Neural cell (in vitro differentiated cells): ENCODE results near the gene CACNA1D.

Experiments used
- CTCF ChIP-seq: fragments of 450-650 bp; IDR thresholded peaks from 2 replicates; pipeline ENCODE4 v1.5.1; 2014; ENCODE audit warnings: antibody characterized with exemption, mild to moderate bottlenecking, moderate library complexity; ENCODE audit not compliant: poor library complexity, severe bottlenecking
- EP300 ChIP-seq: fragments of 450-650 bp; conservative IDR thresholded peaks from 2 replicates; pipeline ENCODE4 v1.6.1; 2014; ENCODE audit warnings: antibody characterized with exemption, mild to moderate bottlenecking, moderate library complexity; ENCODE audit not compliant: poor library complexity, severe bottlenecking
- EZH2 ChIP-seq: fragments of 200-600, 300-800 bp; shearing (Covaris generic), sonication (generic); IDR thresholded peaks from 2 replicates; pipeline ENCODE4 v1.6.1; 2014; ENCODE audit warnings: antibody characterized with exemption, low read length, borderline replicate concordance, mild to moderate bottlenecking; ENCODE audit not compliant: insufficient read depth, poor library complexity, severe bottlenecking
- MXI1 ChIP-seq: fragments of 450-650 bp; conservative IDR thresholded peaks from 2 replicates; pipeline ENCODE4 v1.6.1; 2014; ENCODE audit warnings: antibody characterized with exemption, mild to moderate bottlenecking; ENCODE audit not compliant: poor library complexity, severe bottlenecking
- POLR2AphosphoS5 ChIP-seq: IDR thresholded peaks from 2 replicates; pipeline ENCODE4 v1.6.1; 2012
- RAD21 ChIP-seq: fragments of 450-650 bp; conservative IDR thresholded peaks from 2 replicates; pipeline ENCODE4 v1.6.1; 2014; ENCODE audit warnings: antibody characterized with exemption, mild to moderate bottlenecking, moderate library complexity
- SMC3 ChIP-seq: fragments of 450-650 bp; conservative IDR thresholded peaks from 2 replicates; pipeline ENCODE4 v1.6.1; 2014; ENCODE audit warnings: antibody characterized with exemption, mild to moderate bottlenecking, moderate library complexity; ENCODE audit not compliant: poor library complexity
- TAF1 ChIP-seq: IDR thresholded peaks from 2 replicates; pipeline ENCODE4 v1.6.1; 2012; ENCODE audit warnings: low read depth
- TF ChIP-seq, protein P1 (sequence below): IDR thresholded peaks from 2 replicates; pipeline ENCODE4 v1.6.1; 2012; ENCODE audit warnings: borderline replicate concordance

DNA sequence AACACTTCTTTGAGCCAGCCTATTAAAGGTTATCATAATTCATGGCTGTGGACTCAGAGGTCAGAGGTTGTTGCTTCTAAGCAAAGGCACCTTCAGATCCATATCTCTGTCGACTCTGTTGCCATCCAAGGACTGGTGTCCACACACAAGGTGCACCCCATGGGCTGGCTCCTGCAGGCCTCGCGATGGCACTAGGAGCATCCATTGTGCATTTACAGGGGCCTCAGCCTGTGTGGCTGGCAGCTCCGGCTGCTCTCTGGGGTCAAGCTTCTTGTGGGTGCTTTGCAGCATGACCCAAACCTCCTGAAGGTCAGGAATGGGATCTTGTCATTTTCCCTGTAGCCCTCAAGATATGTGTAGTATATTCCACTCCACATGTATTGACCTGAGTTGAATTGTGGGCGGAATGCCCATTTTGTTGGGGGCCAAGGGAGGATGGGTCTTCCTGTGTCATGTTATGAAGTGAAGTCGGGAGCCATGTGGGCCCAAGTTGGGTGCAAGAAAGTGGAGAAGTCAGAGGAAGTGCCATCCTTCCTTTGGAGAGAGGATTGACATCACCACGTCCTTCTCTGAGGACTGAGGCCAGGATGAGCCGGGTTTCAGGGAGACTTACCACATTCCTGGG is 308.0 kb downstream of the CACNA1D start:
- TF ChIP-seq CTCF = no peak
- TF ChIP-seq, protein P1, sequence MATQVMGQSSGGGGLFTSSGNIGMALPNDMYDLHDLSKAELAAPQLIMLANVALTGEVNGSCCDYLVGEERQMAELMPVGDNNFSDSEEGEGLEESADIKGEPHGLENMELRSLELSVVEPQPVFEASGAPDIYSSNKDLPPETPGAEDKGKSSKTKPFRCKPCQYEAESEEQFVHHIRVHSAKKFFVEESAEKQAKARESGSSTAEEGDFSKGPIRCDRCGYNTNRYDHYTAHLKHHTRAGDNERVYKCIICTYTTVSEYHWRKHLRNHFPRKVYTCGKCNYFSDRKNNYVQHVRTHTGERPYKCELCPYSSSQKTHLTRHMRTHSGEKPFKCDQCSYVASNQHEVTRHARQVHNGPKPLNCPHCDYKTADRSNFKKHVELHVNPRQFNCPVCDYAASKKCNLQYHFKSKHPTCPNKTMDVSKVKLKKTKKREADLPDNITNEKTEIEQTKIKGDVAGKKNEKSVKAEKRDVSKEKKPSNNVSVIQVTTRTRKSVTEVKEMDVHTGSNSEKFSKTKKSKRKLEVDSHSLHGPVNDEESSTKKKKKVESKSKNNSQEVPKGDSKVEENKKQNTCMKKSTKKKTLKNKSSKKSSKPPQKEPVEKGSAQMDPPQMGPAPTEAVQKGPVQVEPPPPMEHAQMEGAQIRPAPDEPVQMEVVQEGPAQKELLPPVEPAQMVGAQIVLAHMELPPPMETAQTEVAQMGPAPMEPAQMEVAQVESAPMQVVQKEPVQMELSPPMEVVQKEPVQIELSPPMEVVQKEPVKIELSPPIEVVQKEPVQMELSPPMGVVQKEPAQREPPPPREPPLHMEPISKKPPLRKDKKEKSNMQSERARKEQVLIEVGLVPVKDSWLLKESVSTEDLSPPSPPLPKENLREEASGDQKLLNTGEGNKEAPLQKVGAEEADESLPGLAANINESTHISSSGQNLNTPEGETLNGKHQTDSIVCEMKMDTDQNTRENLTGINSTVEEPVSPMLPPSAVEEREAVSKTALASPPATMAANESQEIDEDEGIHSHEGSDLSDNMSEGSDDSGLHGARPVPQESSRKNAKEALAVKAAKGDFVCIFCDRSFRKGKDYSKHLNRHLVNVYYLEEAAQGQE = no peak
- TF ChIP-seq EZH2 = no peak
- TF ChIP-seq TAF1 = no peak
- TF ChIP-seq RAD21 = no peak
- TF ChIP-seq EP300 = no peak
- TF ChIP-seq POLR2AphosphoS5 = no peak
- no peak for TF ChIP-seq MXI1
- no peak for TF ChIP-seq SMC3
